Glutamatergic neuron (in vitro differentiated cells): ENCODE measurements around the gene KIF18B. TPM values are rescaled to one million over a fixed set of nuclear protein-coding genes. Genes with fewer than 3 reads are reported as not detected.

Experiments
- DNase-seq: peaks from one replicate; pipeline ENCODE4 v3.0.0; 2022
- H3K27ac Mint-ChIP-seq: one replicate; pipeline ENCODE4 v1.8.0; 2020; ENCODE audit warnings: mild to moderate bottlenecking, mixed read lengths, inconsistent platforms; ENCODE audit not compliant: unreplicated experiment
- H3K27me3 Mint-ChIP-seq: one replicate; pipeline ENCODE4 v1.8.0; 2020; ENCODE audit warnings: mild to moderate bottlenecking, moderate library complexity, mixed read lengths, inconsistent platforms; ENCODE audit not compliant: unreplicated experiment
- H3K36me3 Mint-ChIP-seq: one replicate; pipeline ENCODE4 v1.8.0; 2020; ENCODE audit warnings: mild to moderate bottlenecking, mixed read lengths, inconsistent platforms; ENCODE audit not compliant: unreplicated experiment
- H3K4me1 Mint-ChIP-seq: one replicate; pipeline ENCODE4 v1.8.0; 2020; ENCODE audit warnings: mild to moderate bottlenecking, low read depth, mixed read lengths, inconsistent platforms; ENCODE audit not compliant: unreplicated experiment
- H3K4me3 Mint-ChIP-seq: one replicate; pipeline ENCODE4 v1.8.0; 2020; ENCODE audit warnings: mild to moderate bottlenecking, mixed read lengths, inconsistent platforms; ENCODE audit not compliant: unreplicated experiment
- H3K9me3 Mint-ChIP-seq: one replicate; pipeline ENCODE4 v1.8.0; 2020; ENCODE audit warnings: mild to moderate bottlenecking, moderate library complexity, mixed read lengths, inconsistent platforms; ENCODE audit not compliant: unreplicated experiment
- total RNA-seq: library from RNA; stranded (reverse); fragmentation: NEBNext Ultra II Directional; extraction: Animal tissue kit (Norgen Biotek cat#: 25700); gene quantifications from one replicate; pipeline ENCODE4 v1.2.1, GENCODE V29; 2021; ENCODE audit not compliant: unreplicated experiment
- TF ChIP-seq, protein P1 (sequence below): fragments of 200-600 bp; sonication (generic); IDR thresholded peaks from one replicate; pipeline ENCODE4 v1.5.0; 2021; ENCODE audit not compliant: partially characterized antibody, unreplicated experiment

Gene KIF18B
- total RNA-seq, 1 donor from 2014 or later, result 7.4 TPM

DNA sequence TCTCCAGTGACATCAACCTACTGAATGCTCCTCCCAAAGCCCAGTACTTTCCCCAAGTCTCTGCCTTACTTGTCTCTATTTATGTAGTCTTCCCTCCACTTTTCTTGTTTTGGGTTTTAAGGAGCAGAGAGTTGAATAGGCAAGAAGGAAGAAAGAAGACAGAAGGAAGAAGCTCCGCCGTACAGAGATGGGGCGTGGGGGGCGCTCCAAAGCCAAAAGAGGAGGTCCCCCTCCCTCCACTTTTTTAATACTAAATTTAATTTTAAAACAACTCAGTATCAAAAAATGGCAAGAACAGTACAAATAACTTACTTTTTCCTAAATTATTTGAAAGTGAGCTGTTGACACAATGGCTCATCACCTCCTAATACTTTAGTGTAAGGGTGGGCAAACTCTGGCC is 52.9 kb downstream of the KIF18B start:
- no peaks in the 10 kb centered on the region for H3K36me3 Mint-ChIP-seq
- H3K27ac Mint-ChIP-seq, result no peak overlapping the region
- peaks cover 5% of the 10 kb centered on the region for H3K9me3 Mint-ChIP-seq
- no peak for DNase-seq
- peaks cover 4% of the 10 kb centered on the region for H3K4me1 Mint-ChIP-seq
- TF ChIP-seq, protein P1, sequence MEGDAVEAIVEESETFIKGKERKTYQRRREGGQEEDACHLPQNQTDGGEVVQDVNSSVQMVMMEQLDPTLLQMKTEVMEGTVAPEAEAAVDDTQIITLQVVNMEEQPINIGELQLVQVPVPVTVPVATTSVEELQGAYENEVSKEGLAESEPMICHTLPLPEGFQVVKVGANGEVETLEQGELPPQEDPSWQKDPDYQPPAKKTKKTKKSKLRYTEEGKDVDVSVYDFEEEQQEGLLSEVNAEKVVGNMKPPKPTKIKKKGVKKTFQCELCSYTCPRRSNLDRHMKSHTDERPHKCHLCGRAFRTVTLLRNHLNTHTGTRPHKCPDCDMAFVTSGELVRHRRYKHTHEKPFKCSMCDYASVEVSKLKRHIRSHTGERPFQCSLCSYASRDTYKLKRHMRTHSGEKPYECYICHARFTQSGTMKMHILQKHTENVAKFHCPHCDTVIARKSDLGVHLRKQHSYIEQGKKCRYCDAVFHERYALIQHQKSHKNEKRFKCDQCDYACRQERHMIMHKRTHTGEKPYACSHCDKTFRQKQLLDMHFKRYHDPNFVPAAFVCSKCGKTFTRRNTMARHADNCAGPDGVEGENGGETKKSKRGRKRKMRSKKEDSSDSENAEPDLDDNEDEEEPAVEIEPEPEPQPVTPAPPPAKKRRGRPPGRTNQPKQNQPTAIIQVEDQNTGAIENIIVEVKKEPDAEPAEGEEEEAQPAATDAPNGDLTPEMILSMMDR, result no peak
- peaks cover 7% of the 10 kb centered on the region for H3K27me3 Mint-ChIP-seq
- no peak overlapping the region for H3K4me3 Mint-ChIP-seq

DNA sequence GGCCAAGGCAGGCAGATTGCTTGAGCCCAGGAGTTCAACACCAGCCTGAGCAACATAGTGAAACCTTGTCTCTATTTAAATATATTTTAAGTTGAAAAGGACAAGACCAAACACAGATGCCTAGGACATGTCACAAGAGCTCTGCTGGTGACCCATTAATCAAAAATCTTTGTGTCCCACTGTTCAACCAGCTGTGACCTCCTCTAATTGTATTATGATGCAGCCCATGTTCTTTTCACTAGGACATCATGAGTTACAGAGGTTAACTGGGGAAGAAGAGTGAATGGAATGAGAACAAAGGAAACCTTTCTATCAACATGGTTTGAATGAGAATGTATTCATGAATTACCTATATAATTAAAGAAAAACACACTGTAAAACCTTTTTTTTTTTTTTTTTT is 55.3 kb downstream of the KIF18B start:
- H3K36me3 Mint-ChIP-seq, result no peaks in the 10 kb centered on the region
- TF ChIP-seq, protein P1, result no peak
- no peak for DNase-seq
- no peak overlapping the region for H3K4me3 Mint-ChIP-seq
- no peaks in the 10 kb centered on the region for H3K9me3 Mint-ChIP-seq
- no peaks in the 10 kb centered on the region for H3K4me1 Mint-ChIP-seq
- H3K27ac Mint-ChIP-seq, result no peak overlapping the region
- no peaks in the 10 kb centered on the region for H3K27me3 Mint-ChIP-seq

DNA sequence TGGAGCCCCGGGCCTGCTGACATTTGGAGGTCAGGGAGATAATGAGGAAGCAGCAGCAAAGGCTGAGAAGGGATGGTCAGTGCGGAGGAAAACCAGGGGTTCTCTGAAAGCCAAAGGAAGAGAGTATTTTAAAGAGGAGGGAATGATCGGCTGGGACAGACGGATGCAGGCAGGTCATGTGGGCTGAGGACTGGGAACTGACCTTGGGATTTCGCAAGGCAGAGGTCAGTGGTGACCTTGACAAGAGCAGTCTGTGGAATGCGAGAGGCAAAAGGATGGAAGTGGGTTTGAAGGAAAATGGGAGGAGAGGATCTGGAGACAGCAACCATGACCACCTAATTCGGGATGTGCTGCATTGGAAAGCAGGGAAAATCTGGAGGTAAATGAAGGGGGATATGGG is 58.6 kb downstream of the KIF18B start:
- Mint-ChIP-seq H3K27me3 (no peaks in the 10 kb centered on the region), H3K4me1 (no peaks in the 10 kb centered on the region), H3K27ac (no peak overlapping the region), H3K4me3 (no peak overlapping the region), H3K9me3 (no peaks in the 10 kb centered on the region), H3K36me3 (no peaks in the 10 kb centered on the region)
- DNase-seq, result no peak
- TF ChIP-seq, protein P1, result no peak

DNA sequence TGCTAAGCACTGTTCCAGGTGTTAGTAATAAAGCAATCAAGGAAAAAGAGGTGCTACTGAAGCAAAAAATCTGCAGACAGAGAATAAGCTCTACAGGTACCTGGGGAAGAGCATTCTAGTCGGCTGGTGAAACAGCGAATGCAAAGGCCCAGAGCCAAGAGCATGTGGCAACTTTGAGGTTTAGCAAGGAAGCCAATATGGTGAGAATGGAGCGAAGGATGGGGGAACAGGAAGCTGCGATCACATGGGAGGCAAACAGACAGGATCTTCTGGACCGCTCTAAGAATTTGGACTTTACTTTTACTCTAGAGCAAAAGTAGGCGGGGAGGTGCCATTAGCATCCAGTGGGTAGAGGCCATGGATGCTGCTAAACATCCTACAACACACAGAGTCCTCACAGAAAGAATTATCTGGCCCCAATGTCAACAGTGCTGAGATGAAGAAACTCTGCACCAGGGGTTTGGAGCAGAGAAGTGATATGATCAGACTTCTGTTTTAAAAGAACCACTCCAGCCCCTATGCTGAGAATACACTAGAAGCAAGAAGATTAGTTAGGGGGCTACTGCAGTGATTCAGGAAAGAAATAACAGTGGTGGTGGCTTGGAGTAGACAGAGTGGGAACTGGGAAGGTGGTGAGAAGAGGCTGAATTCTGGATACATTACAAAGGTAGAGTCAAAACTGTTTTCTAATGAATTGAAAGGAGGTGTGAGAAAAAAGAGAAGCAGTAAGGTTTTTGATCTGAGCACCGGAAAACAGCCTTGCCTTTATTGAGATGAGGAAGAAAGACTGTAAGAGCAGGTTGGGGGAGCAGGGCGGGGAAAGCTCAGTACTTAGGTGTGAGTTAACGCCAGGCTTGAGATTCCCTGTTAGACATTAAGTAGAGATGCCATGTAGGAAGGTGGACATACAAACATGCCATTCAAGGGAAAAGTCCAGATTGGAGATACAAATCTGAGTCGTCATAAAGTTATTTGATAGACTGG is 59.3 kb downstream of the KIF18B start:
- TF ChIP-seq, protein P1, result no peak
- H3K9me3 Mint-ChIP-seq, result no peaks in the 10 kb centered on the region
- DNase-seq, result no peak
- H3K27me3 Mint-ChIP-seq, result no peaks in the 10 kb centered on the region
- H3K27ac Mint-ChIP-seq, result no peak overlapping the region
- H3K4me1 Mint-ChIP-seq, result no peaks in the 10 kb centered on the region
- H3K4me3 Mint-ChIP-seq, result no peak overlapping the region
- no peaks in the 10 kb centered on the region for H3K36me3 Mint-ChIP-seq

DNA sequence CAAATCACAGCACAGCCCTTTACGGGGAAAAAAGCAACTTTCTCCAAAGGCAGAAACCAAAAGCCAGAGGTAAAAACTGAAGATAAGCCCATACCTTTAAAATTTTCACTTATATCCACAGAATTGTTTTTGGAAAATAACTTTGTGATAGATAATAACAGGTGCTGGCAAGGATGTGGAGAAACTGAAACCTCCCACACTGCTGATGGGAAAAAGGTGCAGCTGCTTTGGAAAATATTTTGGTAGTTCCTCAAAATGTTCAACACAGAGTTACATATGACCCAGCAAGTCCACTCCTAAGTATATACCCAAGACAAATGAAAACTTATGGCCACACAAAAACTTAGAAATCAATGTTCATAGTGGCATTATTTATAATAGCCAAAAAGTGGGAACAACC is 60.6 kb downstream of the KIF18B start:
- Mint-ChIP-seq H3K27ac (no peak overlapping the region), H3K9me3 (peaks cover 2% of the 10 kb centered on the region), H3K4me1 (no peaks in the 10 kb centered on the region), H3K27me3 (no peaks in the 10 kb centered on the region), H3K4me3 (no peak overlapping the region), H3K36me3 (no peaks in the 10 kb centered on the region)
- TF ChIP-seq, protein P1, result no peak
- DNase-seq, result no peak
